ENCODE measurements around the gene KLF11.
"Not testable (repeated sequence)": the region's sequence is repeated elsewhere in the genome, so short reads cannot be mapped to it uniquely, and the experiment has no call there.

Gene KLF11

DNA sequence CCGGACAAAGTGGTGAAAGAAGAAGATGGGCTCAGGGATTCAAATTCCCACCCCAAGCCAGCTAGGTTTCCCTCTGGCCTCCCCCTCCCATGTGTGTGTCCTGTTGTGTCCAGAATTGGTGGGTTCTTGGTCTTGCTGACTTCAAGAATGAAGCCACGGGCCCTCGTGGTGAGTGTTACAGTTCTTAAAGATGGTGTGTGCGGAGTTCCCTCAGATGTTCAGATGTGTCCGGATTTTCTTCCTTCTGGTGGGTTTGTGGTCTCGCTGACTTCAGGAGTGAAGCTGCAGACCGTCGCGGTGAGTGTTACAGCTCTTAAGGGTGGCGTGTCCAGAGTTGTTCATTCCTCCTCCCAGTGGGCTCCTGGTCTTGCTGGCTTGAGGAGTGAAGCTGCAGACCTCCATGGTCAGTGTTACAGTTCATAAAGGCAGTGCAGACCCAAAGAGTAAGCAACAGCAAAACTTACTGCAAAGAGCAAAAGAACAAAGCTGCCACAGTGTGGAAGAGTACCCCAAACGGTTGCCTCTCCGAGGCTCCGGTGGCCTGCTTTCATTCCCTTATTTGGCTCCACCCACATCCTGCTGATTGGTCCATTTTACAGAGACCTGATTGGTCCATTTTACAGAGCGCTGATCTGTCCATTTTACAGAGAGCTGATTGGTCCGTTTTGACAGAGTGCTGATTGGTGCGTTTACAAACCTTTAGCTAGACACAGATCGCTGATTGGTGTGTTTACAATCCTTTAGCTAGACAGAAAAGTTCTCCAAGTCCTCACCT lies 37.7 kb upstream of the KLF11 start:
- H3K4me3 ChIP-seq (ENCODE audit: low read length): no peak overlapping the region
- no peak for TF ChIP-seq ZNF274 (IDR thresholded peaks at IDR 0.05; ENCODE audit: low read depth, low read length)

- no peak for TF ChIP-seq ZNF274 (IDR thresholded peaks at IDR 0.05; ENCODE audit: low read depth, low read length)
- no peak overlapping the region for H3K4me3 ChIP-seq (ENCODE audit: low read length)
Observed at GRCh38 chr2:10006236-10007161, 36.9 kb upstream of the KLF11 start.

- H3K4me3 ChIP-seq (ENCODE audit: low read length): no peak overlapping the region
- TF ChIP-seq ZNF274 (IDR thresholded peaks at IDR 0.05; ENCODE audit: low read depth, low read length): no peak
Observed at GRCh38 chr2:10007435-10007834, 35.9 kb upstream of the KLF11 start.

DNA sequence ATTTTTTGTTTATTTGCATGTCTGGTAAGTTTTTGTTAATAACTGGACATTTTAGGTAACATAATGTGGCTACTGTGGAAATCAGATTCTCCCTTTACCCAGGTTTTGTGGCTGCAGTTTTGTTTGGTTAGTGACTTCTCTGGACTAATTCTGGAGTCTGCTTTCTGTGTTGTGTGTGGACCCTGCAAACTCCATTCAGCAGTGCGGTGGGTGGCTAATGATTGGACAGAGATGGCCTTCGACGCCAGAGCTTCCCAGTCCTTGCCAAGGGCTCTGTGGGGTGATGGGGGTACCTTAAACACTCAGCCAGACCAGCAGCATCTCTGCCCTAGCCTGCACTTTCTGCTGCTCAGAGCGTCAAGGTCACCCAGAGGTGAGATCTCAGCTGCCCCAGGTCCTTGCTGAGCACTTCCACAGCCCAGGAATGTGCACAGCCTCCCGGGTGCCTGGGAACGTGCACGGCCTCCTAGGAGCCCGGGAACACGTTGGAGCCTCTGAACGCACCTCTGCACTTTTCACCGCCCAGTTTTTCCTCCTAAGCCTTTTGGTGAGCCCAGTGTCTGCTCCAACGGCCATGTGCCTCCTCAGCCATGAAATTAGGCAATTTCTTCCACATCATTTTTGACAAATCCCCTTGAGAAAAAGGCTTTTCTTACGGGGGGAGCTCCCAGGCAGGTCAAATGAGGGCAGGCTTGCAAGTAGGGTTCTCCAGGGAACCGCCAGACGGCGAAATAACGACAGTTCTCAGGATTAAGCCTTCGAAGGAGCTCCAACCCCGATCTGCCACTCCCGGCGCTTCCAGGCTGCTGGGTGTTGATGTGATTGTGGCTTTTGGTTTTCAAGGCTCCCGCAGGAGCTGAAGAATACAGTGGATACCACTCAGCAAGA lies 35.2 kb upstream of the KLF11 start:
- TF ChIP-seq ZNF274 (IDR thresholded peaks at IDR 0.05; ENCODE audit: low read depth, low read length): no peak
- no peak overlapping the region for H3K4me3 ChIP-seq (ENCODE audit: low read length)

GRCh38 chr2:10008809-10009176 lies 34.6 kb upstream of the KLF11 start:
- TF ChIP-seq ZNF274 (IDR thresholded peaks at IDR 0.05; ENCODE audit: low read depth, low read length): no peak
- no peak overlapping the region for H3K4me3 ChIP-seq (ENCODE audit: low read length)

DNA sequence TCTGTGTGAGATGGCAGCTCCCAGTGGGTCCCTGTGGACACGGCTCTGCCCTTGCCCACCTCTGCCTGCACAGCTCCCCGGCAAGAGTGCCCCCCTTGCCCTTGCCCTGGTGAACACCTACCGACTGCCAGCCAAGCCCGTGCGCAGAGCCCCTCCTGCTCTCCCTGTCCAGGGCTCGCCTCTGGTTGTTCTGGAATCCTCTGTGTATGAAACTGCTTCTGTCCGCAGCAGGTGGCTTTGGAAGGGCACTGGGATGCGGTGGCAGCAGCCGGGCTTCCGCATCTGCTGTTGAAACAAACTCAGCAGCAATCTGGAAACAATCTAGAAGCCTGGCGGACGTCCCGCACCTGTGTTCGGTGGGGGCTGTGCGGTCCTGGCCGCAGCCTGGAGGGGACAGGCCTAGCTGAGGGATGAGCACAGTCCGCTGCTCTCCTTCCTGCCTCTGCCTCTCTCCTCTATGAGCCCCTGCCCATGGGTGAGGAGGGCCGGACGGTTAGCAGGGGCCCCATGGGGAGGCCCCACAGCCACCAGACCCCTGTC lies 34.0 kb upstream of the KLF11 start:
- no peak for TF ChIP-seq ZNF274 (IDR thresholded peaks at IDR 0.05; ENCODE audit: low read depth, low read length)
- H3K4me3 ChIP-seq (ENCODE audit: low read length): no peak overlapping the region

DNA sequence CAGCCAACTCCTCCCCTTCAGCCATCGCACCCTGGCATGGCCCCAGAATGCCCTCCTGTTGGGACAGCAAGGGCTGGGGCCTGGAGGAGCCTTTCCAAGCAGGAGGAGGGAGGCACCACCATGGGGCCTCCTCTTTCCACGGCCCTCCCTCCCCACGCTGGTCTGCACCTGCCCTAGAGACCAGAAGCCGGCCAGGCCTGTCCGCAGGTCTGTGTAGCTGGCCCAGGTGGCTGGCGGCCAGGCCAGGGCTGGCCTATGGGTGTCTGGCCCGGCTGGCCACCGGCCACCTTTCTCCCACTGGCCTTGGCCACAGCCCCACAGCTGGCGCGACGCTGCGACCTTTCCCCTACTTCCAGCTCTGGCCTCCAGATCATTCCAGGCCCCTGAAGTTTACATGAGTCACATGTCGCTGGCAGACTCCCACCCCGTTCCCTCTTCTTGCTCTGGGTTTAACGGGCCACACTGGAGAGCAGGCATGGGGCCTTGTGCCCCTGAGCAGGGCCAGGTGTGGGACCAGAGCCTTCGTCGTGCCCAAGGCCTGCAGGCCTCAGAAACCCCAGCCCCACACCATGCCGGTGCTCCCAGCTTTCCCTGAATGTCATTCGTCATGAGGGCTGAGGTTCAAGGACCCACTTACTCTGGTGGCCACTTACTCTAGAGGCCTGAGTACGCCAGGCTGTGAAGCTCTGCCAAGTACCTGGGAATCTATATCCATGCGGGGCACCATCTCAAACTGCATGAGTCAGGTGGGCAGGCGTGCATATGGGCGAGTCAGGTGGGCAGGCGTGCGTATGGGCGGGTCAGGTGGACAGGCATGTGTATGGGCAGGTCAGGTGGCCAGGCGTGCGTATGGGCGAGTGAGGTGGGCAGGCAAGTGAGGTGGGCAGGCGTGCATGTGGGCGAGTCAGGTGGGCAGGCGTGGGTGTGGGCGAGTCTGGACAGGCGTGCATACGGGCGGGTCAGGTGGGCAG lies 33.3 kb upstream of the KLF11 start:
- no peak overlapping the region for H3K4me3 ChIP-seq (ENCODE audit: low read length)
- TF ChIP-seq ZNF274 (IDR thresholded peaks at IDR 0.05; ENCODE audit: low read depth, low read length): no peak

- H3K4me3 ChIP-seq (ENCODE audit: low read length): not testable (repeated sequence)
Observed at GRCh38 chr2:10010861-10011605, 32.3 kb upstream of the KLF11 start.

DNA sequence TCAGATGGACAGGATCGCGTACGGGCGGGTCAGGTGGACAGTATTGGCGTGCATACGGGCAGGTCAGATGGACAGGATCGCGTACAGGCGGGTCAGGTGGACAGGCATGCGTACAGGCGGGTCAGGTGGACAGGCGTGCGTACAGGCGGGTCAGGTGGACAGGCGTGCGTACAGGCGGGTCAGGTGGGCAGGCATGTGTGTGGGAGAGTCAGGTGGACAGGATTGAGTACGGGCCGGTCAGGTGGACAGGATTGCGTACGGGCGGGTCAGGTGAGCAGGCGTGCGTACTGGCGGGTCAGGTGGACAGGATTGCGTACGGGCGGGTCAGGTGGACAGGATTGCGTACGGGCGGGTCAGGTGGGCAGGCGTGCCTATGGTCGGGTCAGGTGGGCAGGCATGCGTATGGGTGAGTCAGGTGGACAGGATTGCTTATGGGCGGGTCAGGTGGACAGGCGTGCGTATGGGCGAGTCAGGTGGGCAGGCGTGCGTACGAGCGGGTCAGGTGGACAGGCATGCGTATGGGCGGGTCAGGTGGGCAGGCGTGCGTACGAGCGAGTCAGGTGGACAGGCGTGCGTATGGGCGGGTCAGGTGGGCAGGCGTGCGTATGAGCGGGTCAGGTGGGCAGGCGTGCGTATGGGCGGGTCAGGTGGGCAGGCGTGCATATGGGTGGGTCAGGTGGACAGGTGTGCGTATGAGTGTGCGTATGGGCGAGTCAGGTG lies 31.6 kb upstream of the KLF11 start:
- not testable (repeated sequence) for H3K4me3 ChIP-seq (ENCODE audit: low read length)

DNA sequence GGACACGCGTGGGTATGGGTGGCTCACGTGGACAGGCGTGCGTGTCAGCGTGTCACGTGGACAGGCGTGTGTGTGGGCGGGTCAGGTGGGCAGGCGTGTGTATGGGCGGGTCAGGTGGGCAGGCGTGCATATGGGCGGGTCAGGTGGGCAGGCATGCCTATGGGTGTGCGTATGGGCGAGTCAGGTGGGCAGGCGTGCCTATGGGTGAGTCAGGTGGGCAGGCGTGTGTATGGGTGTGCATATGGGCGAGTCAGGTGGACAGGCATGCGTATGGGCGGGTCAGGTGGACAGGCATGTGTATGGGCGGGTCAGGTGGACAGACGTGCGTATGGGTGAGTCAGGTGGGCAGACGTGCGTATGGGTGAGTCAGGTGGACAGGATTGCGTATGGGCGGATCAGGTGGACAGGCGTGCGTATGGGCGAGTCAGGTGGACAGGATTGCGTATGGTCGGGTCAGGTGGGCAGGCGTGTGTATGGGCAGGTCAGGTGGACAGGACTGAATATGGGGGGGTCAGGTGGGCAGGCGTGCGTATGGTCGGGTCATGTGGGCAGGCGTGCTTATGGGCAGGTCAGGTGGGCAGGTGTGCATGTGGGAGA lies 30.9 kb upstream of the KLF11 start:
- not testable (repeated sequence) for H3K4me3 ChIP-seq (ENCODE audit: low read length)

DNA sequence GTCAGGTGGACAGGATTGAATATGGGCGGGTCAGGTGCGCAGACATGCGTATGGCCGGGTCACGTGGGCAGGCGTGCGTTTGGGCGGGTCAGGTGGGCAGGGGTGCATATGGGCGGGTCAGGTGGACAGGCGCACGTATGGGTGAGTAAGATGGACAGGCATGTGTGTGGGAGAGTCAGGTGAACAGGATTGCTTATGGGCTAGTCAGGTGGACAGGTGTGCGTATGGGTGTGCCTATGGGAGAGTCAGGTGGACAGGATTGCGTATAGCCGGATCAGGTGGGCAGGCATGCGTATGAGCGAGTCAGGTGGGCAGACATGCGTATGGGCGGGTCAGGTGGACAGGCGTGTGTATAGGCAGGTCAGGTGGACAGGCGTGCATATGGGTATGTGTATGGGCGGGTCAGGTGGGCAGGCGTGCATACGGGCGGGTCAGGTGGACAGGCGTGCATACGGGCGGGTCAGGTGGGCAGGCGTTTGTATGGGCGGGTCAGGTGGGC lies 30.3 kb upstream of the KLF11 start:
- no peak for TF ChIP-seq ZNF274 (IDR thresholded peaks at IDR 0.05; ENCODE audit: low read depth, low read length)
- no peak overlapping the region for H3K4me3 ChIP-seq (ENCODE audit: low read length)

DNA sequence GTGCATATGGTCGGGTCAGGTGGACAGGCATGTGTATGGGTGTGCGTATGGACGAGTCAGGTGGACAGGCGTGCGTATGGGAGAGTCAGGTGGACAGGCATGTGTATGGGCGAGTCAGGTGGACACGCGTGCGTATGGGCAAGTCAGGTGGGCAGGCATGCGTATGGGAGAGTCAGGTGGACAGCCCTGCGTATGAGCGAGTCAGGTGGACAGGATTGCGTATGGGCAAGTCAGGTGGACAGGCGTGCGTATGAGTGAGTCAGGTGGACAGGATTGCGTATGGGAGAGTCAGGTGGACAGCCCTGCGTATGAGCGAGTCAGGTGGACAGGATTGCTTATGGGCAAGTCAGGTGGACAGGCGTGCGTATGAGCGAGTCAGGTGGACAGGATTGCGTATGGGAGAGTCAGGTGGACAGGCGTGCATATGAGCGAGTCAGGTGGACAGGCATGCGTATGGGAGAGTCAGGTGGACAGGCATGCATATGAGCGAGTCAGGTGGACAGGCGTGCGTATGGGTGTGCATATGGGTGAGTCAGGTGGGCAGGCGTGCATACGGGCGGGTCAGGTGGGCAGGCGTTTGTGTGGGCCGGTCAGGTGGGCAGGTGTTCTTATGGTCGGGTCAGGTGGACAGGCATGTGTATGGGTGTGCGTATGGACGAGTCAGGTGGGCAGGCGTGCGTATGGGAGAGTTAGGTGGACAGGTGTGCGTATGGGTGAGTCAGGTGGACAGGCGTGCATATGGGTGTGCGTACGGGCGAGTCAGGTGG lies 29.5 kb upstream of the KLF11 start:
- not testable (repeated sequence) for H3K4me3 ChIP-seq (ENCODE audit: low read length)

Data from GM08714 (cell line).